Glutamatergic neuron (in vitro differentiated cells): ENCODE data around the gene CERS6. TPM values are rescaled to one million over a fixed set of nuclear protein-coding genes. Genes with fewer than 3 reads are reported as not detected.

Source experiments
- DNase-seq: peaks from one replicate; pipeline ENCODE4 v3.0.0; 2022
- H3K27ac Mint-ChIP-seq: one replicate; pipeline ENCODE4 v1.8.0; 2020; ENCODE audit warnings: mild to moderate bottlenecking, mixed read lengths, inconsistent platforms; ENCODE audit not compliant: unreplicated experiment
- H3K27me3 Mint-ChIP-seq: one replicate; pipeline ENCODE4 v1.8.0; 2020; ENCODE audit warnings: mild to moderate bottlenecking, moderate library complexity, mixed read lengths, inconsistent platforms; ENCODE audit not compliant: unreplicated experiment
- H3K36me3 Mint-ChIP-seq: one replicate; pipeline ENCODE4 v1.8.0; 2020; ENCODE audit warnings: mild to moderate bottlenecking, mixed read lengths, inconsistent platforms; ENCODE audit not compliant: unreplicated experiment
- H3K4me1 Mint-ChIP-seq: one replicate; pipeline ENCODE4 v1.8.0; 2020; ENCODE audit warnings: mild to moderate bottlenecking, low read depth, mixed read lengths, inconsistent platforms; ENCODE audit not compliant: unreplicated experiment
- H3K4me3 Mint-ChIP-seq: one replicate; pipeline ENCODE4 v1.8.0; 2020; ENCODE audit warnings: mild to moderate bottlenecking, mixed read lengths, inconsistent platforms; ENCODE audit not compliant: unreplicated experiment
- H3K9me3 Mint-ChIP-seq: one replicate; pipeline ENCODE4 v1.8.0; 2020; ENCODE audit warnings: mild to moderate bottlenecking, moderate library complexity, mixed read lengths, inconsistent platforms; ENCODE audit not compliant: unreplicated experiment
- total RNA-seq: library from RNA; stranded (reverse); fragmentation: NEBNext Ultra II Directional; extraction: Animal tissue kit (Norgen Biotek cat#: 25700); gene quantifications from one replicate; pipeline ENCODE4 v1.2.1, GENCODE V29; 2021; ENCODE audit not compliant: unreplicated experiment
- TF ChIP-seq, protein P1 (sequence below): fragments of 200-600 bp; sonication (generic); IDR thresholded peaks from one replicate; pipeline ENCODE4 v1.5.0; 2021; ENCODE audit not compliant: partially characterized antibody, unreplicated experiment

The CERS6 gene
- total RNA-seq, 1 donor from 2014 or later, result 143 TPM

DNA sequence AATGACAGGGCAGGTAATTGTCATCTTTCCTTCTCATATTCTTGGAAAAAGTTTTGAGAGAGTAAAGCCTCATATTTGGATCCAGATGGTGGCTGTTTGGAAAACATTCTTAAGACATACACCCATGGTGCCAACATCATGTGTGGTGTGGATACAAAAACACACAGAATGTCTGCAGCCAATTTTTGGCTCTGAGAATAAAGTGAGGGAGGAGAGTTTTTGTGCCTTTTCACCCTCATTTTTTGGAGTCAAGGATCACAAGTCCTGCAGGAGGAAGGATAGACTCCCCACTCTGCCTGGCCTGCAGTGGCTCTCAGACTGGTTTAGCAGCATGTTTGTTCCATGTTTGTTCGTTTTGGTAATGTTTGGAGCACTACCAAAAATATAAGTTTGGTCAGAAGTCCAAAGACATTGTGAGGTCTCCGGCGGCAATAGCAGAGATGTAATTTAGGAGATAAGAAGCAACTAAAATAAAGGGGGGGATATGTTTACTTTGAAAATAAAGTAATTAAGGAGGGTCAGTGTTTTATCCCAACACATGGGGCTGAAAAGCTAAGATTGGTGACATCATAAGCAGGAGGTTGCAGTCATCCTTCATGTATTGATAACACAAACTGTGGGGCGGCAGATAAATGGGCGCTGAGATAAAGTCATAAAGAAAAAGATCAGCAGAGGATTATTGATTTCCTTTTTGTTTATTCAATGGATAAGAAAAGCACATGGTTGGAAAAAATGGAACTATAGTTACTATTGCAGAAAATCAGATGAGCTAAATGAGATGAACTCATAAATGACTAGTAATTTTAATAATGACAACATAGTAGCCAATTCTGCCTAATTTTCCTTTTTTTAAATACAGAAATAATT, 347.0 kb downstream of the CERS6 start:
- TF ChIP-seq, protein P1, sequence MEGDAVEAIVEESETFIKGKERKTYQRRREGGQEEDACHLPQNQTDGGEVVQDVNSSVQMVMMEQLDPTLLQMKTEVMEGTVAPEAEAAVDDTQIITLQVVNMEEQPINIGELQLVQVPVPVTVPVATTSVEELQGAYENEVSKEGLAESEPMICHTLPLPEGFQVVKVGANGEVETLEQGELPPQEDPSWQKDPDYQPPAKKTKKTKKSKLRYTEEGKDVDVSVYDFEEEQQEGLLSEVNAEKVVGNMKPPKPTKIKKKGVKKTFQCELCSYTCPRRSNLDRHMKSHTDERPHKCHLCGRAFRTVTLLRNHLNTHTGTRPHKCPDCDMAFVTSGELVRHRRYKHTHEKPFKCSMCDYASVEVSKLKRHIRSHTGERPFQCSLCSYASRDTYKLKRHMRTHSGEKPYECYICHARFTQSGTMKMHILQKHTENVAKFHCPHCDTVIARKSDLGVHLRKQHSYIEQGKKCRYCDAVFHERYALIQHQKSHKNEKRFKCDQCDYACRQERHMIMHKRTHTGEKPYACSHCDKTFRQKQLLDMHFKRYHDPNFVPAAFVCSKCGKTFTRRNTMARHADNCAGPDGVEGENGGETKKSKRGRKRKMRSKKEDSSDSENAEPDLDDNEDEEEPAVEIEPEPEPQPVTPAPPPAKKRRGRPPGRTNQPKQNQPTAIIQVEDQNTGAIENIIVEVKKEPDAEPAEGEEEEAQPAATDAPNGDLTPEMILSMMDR, result no peak
- no peak for DNase-seq
- Mint-ChIP-seq H3K4me1 (peaks cover 2% of the 10 kb centered on the region), H3K4me3 (no peak overlapping the region), H3K9me3 (peaks cover 2% of the 10 kb centered on the region), H3K27ac (no peak overlapping the region), H3K36me3 (no peaks in the 10 kb centered on the region), H3K27me3 (peaks cover 4% of the 10 kb centered on the region)

DNA sequence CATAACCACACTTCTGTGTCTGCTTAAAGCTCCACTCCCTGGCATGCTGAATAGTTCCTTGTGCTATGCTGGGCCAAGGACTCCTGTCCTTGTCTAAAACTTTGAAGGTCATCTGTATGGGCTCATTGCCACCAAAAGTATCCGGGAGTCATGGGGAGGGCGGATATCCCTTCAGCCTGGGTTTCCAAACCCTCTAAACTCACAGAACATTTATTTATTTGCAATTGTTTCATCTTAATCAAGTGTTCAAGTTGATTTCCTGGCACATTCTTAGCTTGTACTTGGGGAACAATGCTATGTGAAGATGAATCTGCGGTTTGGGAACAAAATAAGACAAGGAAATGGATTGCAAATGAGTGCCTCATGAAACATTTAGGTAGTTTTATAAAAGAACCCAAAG, 348.1 kb downstream of the CERS6 start:
- DNase-seq, result no peak
- TF ChIP-seq, protein P1, result no peak
- Mint-ChIP-seq H3K36me3 (no peaks in the 10 kb centered on the region), H3K27ac (no peak overlapping the region), H3K27me3 (peaks cover 3% of the 10 kb centered on the region), H3K4me1 (peaks cover 2% of the 10 kb centered on the region), H3K9me3 (peaks cover 2% of the 10 kb centered on the region), H3K4me3 (no peak overlapping the region)

DNA sequence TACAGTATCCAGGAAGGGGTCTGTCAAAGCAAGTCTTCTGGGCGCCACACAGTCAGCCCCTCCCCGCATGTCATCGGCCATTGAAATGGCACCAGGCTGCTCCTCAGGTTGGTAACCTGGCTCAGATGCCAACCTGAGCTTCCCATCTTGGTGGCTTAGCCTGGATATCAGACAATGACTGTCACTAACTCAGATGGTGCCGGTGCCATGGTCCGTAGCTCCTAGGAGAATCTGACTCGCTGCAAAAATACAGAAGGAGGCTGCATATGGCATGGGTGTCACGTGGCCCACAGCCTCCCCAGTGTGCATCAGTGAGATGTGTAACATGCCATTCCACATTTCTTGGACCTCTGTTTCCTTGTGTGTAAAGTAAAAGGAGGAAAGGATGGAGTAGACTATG, 349.5 kb downstream of the CERS6 start:
- Mint-ChIP-seq H3K9me3 (peaks cover 2% of the 10 kb centered on the region), H3K27ac (no peak overlapping the region), H3K4me3 (no peak overlapping the region), H3K4me1 (peaks cover 2% of the 10 kb centered on the region), H3K27me3 (no peaks in the 10 kb centered on the region), H3K36me3 (no peaks in the 10 kb centered on the region)
- DNase-seq, result no peak
- TF ChIP-seq, protein P1, result no peak

DNA sequence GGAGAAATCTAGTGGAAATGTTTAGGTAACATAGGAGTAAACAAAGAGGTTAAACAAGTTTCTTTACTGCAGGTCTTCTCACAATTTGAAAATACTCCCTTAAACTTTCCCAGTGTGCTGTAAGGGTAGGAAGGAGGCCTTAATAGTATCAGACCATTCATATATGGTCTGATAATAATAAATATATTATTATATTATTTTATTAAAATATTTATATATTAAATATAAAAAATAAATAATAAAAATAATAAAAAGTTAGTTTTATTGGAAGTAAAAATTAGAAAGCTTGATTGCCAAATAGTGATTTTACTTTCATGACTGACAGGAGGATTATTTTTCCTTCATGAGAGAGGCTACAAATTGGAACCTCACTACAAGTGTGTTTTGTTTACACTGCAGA, 353.5 kb downstream of the CERS6 start:
- TF ChIP-seq, protein P1, result no peak
- H3K4me1 Mint-ChIP-seq, result no peaks in the 10 kb centered on the region

DNA sequence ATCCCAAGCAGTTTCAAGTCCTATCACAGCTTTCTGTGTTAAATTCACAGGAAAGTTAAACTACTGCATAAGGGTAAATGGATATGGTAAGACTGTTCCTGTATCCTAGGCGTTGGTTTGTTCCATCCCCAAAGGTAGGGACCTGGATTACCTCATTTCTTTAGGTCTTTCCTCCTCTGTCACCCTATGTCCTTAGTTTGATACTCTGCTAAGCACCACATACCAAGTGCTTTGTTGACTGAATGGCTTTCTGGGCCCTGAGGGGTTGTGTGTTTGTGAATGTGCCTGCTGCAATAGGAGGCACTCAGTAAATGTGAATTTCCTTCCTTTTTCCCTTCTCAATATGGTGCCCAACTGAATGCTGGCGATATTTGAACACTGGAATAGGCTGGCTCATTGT, 354.2 kb downstream of the CERS6 start:
- no peaks in the 10 kb centered on the region for H3K36me3 Mint-ChIP-seq
- H3K27ac Mint-ChIP-seq, result no peak overlapping the region
- H3K4me1 Mint-ChIP-seq, result no peaks in the 10 kb centered on the region
- H3K9me3 Mint-ChIP-seq, result peaks cover 1% of the 10 kb centered on the region
- no peak for DNase-seq
- no peaks in the 10 kb centered on the region for H3K27me3 Mint-ChIP-seq
- H3K4me3 Mint-ChIP-seq, result no peak overlapping the region
- TF ChIP-seq, protein P1, result no peak

More for the DNA sequence above, 353.5 kb downstream of the CERS6 start:
- Mint-ChIP-seq H3K4me3 (no peak overlapping the region), H3K9me3 (peaks cover 2% of the 10 kb centered on the region), H3K36me3 (no peaks in the 10 kb centered on the region), H3K27ac (no peak overlapping the region), H3K27me3 (no peaks in the 10 kb centered on the region)
- DNase-seq, result no peak
